Measurements from ENCODE around the gene QSOX2.

The QSOX2 gene

GRCh38 chr9:136222166-136222905 lies 23.3 kb downstream of the QSOX2 start:
- DNase-seq (ENCODE audit: low read depth): no peak

GRCh38 chr9:136220017-136220729 lies 25.4 kb downstream of the QSOX2 start:
- DNase-seq (ENCODE audit: low read depth): no peak

- DNase-seq (ENCODE audit: low read depth): no peak
These were observed 26.3 kb downstream of the QSOX2 start for GRCh38 chr9:136219276-136219675.

GRCh38 chr9:136218673-136219072 lies 26.9 kb downstream of the QSOX2 start:
- no peak for DNase-seq (ENCODE audit: low read depth)

GRCh38 chr9:136218271-136218670 lies 27.3 kb downstream of the QSOX2 start:
- no peak for DNase-seq (ENCODE audit: low read depth)

GRCh38 chr9:136216541-136217244 lies 28.9 kb downstream of the QSOX2 start:
- DNase-seq (ENCODE audit: low read depth): no peak

- DNase-seq (ENCODE audit: low read depth): no peak
These were observed 31.9 kb downstream of the QSOX2 start for GRCh38 chr9:136213733-136214132.

GRCh38 chr9:136212345-136212950 lies 33.2 kb downstream of the QSOX2 start:
- no peak for DNase-seq (ENCODE audit: low read depth)

- no peak for DNase-seq (ENCODE audit: low read depth)
These were observed 33.9 kb downstream of the QSOX2 start for GRCh38 chr9:136211441-136212344.

GRCh38 chr9:136211006-136211405 lies 34.6 kb downstream of the QSOX2 start:
- no peak for DNase-seq (ENCODE audit: low read depth)

GRCh38 chr9:136210276-136210675 lies 35.3 kb downstream of the QSOX2 start:
- DNase-seq (ENCODE audit: low read depth): no peak

GRCh38 chr9:136209786-136210185 lies 35.8 kb downstream of the QSOX2 start:
- no peak for DNase-seq (ENCODE audit: low read depth)

GRCh38 chr9:136209232-136209631 lies 36.4 kb downstream of the QSOX2 start:
- no peak for DNase-seq (ENCODE audit: low read depth)

GRCh38 chr9:136208675-136209074 lies 36.9 kb downstream of the QSOX2 start:
- no peak for DNase-seq (ENCODE audit: low read depth)

GRCh38 chr9:136207616-136208015 lies 38.0 kb downstream of the QSOX2 start:
- no peak for DNase-seq (ENCODE audit: low read depth)

- DNase-seq (ENCODE audit: low read depth): no peak
These were observed 38.9 kb downstream of the QSOX2 start for GRCh38 chr9:136206602-136207275.

GRCh38 chr9:136205707-136205992 lies 40.0 kb downstream of the QSOX2 start:
- no peak for DNase-seq (ENCODE audit: low read depth)

- DNase-seq (ENCODE audit: low read depth): no peak
These were observed 40.5 kb downstream of the QSOX2 start, which contains the start of gene LHX3 for GRCh38 chr9:136204838-136205706. LHX3 (minus strand) TSS chr9:136205128; CDS start chr9:136205012, 116 bp downstream.

GRCh38 chr9:136204145-136204805 lies 41.3 kb downstream of the QSOX2 start:
- DNase-seq (ENCODE audit: low read depth): no peak

Data from GM04504 (cell line).